Right ventricle myocardium superior (tissue), 1 donor: Measurements from ENCODE around the gene UBE2Z. TPM values are rescaled to one million over a fixed set of nuclear protein-coding genes. Genes with fewer than 3 reads are reported as not detected.
A peak's percentile ranks its signal among the peaks of the same experiment; 100 is the strongest.

Source experiments
- ATAC-seq: fragments of 200-7000 bp; cut with Tn5 transposase; one replicate; pipeline ENCODE4 v1.9.1; 2020; ENCODE audit warnings: mild to moderate bottlenecking; ENCODE audit not compliant: poor library complexity
- DNase-seq: peaks from one replicate; pipeline ENCODE4 v3.0.0-alpha.2; 2020
- intact Hi-C: fragments of 100-400 bp; cut with DNase I; formaldehyde crosslinking; loops from one replicate; pipeline ENCODE4 v1.11.2; 2022
- total RNA-seq: library from RNA; stranded (reverse); fragmentation: NEBNext Ultra II Directional; extraction: Animal tissue kit (Norgen Biotek cat#: 25700); gene quantifications from one replicate; pipeline ENCODE4 v1.2.1, GENCODE V29; 2021
- donor health status: DM: no; HTN: yes; CAD: no; lungs with severe emphysema.

Gene UBE2Z
- total RNA-seq, 1 donor from 2014 or later = 36.7 TPM

DNA sequence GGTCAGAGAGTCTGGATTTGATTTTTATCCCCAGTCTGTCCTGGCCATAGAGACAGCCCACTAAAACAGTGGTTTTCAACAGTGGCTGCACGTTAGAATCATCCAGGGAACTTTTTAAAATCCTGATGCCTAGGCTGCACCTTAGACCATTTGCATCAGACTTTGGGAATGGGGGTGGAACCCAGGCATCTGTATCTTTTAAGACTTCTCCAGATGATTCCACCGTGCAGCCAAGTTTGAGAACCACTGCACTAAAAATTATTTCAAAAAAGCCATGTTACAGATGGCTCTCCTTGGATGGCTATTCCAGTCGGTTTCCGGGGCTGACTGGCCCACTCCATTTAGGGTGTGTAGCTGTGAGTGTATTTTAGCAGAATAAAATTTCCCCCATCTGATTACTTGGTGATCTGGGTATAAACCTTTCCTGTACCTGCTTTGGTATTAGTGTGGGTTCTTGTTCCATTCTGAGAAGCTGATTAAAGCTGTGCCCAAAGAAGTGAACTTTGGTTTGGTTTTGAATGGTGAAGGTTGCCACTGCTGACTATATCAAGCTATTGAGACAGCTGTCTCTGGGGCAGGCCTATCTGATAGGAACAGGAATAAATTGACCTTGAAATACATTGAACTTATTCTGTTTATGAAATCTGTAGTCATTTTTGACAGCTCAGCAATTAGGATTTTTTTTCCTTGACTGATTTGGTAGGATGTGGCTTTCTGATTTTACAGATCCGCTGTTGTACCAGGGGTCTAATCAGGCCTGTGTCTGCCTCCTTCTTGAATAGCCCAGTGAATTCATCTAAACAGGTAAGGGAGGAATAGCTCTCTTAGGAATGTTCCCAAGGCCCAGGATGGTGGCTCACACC is 14.3 kb upstream of the UBE2Z start:
- DNase-seq (no peak), ATAC-seq (no peak)
- intact Hi-C loops = no loop called here

DNA sequence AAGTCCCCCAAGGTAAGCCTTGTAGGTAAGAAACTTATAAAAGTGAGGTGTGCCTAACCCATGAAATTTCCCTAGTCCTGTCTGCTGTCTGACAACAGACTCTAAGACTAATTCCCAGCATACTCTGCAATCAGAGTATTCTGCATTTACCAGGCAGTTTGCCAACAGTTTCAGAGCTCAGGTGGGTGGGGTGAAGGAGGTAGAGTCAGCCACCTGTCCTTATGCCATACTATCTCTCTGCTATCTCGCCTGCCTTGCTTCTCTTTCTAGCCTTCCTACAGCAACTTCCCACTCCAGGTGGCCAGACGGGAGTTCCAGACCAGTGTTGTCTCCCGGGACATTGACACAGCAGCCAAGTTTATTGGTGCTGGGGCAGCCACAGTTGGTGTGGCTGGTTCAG is 13.3 kb upstream of the UBE2Z start:
- intact Hi-C loops = no loop called here
- DNase-seq (no peak), ATAC-seq (no peak)

GRCh38 chr17:48901241-48901640 is 7.0 kb upstream of the UBE2Z start:
- no peak for ATAC-seq

GRCh38 chr17:48903401-48903800 is 4.8 kb upstream of the UBE2Z start:
- intact Hi-C loops = no loop called here
- ATAC-seq (no peak), DNase-seq (no peak)

More at GRCh38 chr17:48901241-48901640, 7.0 kb upstream of the UBE2Z start:
- intact Hi-C loops = no loop called here
- no peak for DNase-seq

DNA sequence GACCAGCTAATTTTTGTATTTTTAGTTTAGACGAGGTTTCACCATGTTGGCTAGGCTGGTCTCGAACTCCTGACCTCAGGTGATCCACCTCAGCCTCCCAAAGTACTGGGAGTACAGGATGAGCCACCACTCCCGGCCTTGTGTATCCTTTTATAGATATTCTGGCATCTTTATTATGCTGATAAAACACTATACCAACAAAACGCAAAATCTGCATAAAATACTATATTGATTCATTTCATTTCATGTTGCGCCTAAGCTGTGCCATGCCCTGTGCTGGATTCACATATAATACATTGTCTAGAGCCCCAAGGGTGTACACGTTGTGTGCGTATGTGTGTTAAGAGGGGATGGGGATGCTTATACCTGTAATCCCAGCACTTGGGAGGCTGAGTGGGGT is 3.8 kb upstream of the UBE2Z start:
- intact Hi-C loops = no loop called here
- DNase-seq (no peak), ATAC-seq (no peak)

DNA sequence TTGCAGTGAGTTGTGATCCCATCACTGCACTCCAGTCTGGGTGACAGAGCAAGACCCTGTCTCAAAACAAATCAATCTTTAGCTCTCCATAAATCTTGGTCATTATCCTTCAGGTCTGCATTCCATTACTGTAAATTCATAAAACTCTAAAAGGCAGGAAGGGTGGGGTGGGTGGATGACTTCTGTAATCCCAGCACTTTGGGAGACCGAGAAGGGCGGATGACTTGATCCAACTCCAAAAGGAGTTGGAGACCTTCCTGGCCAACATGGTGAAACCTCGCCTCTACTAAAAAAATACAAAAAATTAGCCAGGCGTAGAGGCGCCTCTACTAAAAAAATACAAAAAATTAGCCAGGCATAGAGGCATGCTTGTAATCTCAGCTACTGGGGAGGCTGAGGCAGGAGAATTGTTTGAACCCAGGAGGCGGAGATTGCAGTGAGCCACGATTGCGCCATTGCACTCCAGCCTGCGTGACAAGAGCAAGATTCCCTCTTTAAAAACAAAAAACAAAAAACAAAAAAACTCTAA is 2.2 kb upstream of the UBE2Z start:
- ATAC-seq (no peak), DNase-seq (no peak)
- intact Hi-C loops = no loop called here

DNA sequence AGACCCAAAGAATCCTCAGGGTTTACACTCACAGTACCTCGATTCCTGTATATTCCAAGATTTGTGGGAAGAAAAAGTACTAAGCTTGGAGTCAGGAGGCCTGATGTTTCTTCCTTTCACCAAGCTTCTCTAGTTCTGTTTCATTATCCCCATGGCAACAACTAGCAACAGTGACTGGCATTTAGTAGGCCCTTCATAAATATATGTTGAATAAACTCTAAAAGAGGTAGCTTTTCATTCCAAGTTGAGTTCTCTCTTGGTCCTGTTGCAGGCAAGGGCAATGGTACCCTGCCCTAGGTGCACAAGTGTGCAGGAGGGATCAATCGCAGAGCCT is 527 bp upstream of the UBE2Z start:
- ATAC-seq (peak; percentile 5), DNase-seq (no peak)
- intact Hi-C loops = no loop called here

DNA sequence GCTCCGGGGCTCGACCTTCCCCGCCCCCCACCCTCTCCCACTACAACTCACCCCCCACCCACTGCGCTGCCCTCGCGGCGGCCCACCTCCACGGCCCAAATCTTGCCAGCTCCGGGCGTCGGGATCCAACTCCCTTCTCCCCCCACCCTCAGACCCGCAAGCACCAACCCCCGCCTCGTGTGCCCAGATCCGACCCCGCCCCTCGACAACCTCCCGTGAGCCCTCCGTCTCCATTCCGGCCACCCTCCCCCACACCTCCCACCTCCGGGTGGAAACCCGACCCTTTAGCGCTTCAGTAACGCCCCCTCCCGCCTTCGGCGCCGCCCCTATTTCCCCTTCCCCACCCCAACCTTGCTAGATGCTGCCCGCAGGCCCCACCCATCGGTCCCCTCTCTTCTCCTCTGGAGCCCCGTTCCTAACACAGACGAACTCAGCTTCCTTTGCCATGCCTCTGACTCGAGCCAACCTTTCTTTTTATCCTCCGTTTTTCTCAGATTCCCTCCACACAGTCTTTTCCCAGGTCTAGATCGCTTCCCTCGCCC is 717 bp downstream of the UBE2Z start:
- DNase-seq (peak; percentile 87), ATAC-seq (peak; percentile 39)
- intact Hi-C loops = no loop called here

GRCh38 chr17:48909783-48910182 is 1.6 kb downstream of the UBE2Z start:
- DNase-seq = no peak
- intact Hi-C loops = no loop called here
- no peak for ATAC-seq

GRCh38 chr17:48910370-48910769 is 2.2 kb downstream of the UBE2Z start:
- intact Hi-C loops = no loop called here
- no peak for ATAC-seq
- DNase-seq = no peak

GRCh38 chr17:48912476-48912875 is 4.3 kb downstream of the UBE2Z start:
- intact Hi-C loops = no loop called here
- DNase-seq (no peak), ATAC-seq (no peak)

DNA sequence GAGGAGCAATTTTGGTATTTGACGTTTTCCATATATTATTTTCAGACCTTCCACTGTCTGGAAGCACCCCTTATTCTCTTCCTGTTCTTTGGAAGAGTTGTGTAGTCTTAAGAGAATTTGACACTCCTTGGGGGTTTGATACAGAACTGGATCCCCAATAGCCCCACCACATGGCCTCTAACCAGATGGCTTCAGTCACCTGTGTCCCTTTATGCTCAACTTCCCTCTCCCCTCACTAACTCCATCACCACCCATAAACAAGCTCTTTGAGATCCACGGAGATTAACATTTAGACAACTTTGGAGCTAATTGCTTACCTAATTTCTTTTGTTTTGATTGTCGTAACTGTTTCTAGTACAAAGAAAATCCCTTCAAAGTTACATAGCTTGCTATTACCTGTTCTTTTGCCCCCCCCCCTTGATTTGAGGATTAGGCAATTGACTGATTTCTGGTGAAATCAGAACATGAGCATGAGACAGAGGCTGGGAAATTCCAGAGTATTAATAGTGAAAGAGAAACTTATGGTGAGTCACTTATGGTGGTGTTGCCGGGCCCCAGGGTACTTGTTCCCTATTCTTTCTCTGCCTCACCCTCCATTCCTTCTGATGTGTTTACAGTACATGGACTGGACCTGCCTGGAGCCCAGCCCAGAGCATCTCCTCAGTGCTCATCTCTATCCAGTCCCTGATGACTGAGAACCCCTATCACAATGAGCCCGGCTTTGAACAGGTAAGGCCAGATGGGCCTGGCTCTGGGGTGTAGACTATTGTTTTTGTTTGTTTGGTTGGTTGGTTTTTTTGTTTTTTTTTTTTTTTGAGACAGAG is 7.5 kb downstream of the UBE2Z start:
- ATAC-seq (no peak), DNase-seq (no peak)
- intact Hi-C loops = no loop called here

GRCh38 chr17:48925251-48925990 is 17.2 kb downstream of the UBE2Z start:
- no peak for DNase-seq
- no peak for ATAC-seq
- intact Hi-C loops = no loop called here

DNA sequence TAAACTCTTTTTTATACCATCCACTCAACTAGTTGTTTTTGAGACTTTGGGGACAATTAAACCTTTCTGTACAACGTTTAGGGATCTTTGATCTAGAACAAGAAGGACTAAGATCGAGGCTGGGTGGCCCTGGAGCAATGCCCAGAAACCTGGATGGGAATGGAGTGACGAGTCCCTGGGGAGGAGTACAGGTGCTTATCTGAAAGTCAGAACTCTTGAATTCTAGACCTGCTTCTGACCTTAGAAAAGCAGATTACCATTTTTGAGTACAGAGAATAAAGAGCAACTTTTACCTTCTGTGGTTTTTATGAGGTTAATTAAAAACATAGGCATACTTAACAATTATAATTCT is 17.8 kb downstream of the UBE2Z start:
- ATAC-seq = no peak
- intact Hi-C loops = no loop called here

GRCh38 chr17:48927978-48928745 is 20.0 kb downstream of the UBE2Z start:
- intact Hi-C loops = no loop called here

More for the DNA sequence above, 17.8 kb downstream of the UBE2Z start:
- no peak for DNase-seq

DNA sequence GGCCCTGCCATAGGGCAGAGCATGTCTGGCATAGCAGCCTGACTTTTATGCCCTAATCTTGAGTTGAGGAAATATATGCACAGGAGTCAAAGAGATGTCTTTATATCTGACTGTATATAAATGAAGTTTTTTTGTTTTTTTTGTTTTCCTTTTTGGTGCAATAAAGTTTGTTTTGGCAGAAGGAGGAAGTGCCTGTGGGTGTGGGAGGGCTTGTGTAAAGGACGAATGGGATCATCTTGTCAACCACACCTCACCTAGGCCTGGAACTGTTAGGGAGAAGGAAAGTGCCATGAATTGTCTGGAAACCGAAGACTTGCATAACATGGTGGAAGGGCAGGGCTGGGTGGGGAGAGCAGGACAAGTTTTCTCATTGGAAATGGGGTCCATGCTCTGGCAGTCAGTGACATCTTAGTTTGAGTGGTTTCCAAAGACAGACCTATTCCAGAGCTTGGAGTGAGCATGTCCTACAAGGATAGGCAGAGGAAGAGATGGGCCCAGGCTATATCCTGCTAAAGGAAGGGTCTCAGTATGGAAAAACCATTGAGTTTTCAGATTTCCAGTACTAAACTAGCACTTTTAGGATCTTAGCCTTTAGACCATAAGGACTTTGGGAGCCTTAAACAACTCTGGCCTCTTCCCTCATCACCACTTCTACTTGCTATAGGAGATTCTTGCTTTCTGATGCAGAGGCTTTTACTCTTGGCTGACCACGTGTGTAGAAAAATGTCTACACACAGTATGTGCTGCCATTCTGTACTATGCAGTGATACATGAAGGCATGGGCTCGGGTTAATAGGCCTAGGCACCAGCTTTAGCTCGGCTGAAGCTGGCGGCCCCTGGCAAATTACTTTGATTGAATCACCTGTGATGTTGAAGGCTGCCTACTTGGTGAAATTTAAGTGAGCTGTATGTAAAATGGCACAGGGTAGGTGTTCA is 20.9 kb downstream of the UBE2Z start:
- ATAC-seq = no peak
- DNase-seq = no peak
- intact Hi-C loops = no loop called here

More at GRCh38 chr17:48927978-48928745, 20.0 kb downstream of the UBE2Z start:
- DNase-seq (no peak), ATAC-seq (no peak)

GRCh38 chr17:48929812-48930165 is 21.6 kb downstream of the UBE2Z start:
- DNase-seq = no peak
- ATAC-seq = no peak
- intact Hi-C loops = no loop called here
